ENCODE data around the gene PIEZO1.

Gene PIEZO1

DNA sequence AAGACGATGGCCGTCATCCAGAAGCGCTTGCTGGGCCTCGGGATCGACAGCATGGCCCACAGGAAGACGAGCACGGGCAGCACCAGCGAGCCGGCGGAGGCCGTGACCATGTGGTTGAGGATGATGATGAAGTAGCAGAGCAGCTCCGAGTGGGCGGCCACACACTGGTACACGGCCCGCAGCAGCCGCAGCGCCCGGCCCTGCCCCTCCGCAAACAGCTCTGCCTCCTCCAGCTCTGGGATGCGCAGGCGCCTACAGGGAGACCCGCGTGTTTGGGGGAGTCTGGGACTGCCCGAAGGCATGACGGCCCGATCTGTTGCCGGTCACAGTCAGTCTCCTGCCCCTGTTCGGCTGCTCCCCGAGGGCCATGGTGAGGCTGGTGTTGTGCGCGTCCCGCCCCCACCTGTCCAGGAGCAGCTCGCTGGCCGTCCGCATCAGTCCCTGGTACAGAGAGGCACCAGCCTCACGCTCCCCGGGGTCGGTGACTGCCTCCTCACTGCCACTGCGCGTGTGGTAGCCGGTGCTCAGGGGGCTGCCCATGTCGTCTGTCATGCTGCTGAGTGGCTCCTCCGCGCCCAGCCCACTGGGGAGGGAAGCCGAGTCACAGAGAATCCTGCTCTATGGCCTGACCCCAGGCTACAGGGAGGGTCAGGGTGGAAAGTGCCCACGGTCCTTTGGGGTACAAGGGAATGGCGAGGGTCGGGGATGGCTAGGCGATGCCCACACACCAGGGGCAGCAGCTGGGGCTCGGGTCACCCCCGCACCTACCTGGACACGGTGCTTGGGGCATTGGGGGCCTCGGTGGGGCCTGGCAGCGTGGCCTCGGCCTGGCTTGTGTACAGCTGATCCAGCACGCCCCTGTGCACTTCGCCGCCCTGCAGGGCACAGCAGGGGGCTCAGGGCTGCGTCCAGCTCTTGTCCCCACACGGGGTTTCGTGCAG lies 62.9 kb downstream of the PIEZO1 start:
- H3K36me3 ChIP-seq (ENCODE audit: control insufficient read depth in 2 of 2, insufficient read depth in 2 of 2, low read length in 2 of 2): peaks cover 56 to 62% of the 10 kb centered on the region in 2 donors
- H3K27ac ChIP-seq (ENCODE audit: low read length): no peak overlapping the region
- H3K27me3 ChIP-seq (ENCODE audit: control insufficient read depth in 1 of 2, insufficient read depth in 2 of 2, low read length in 2 of 2): no peaks in the 10 kb centered on the region
- H3K9ac ChIP-seq (ENCODE audit: low read length in 2 of 2): no peak overlapping the region
- H3K4me1 ChIP-seq (ENCODE audit: control insufficient read depth, insufficient read depth, low read length): peaks cover 9% of the 10 kb centered on the region
- H3K9me3 ChIP-seq (ENCODE audit: control insufficient read depth in 2 of 2, low read length in 2 of 2): no peaks in the 10 kb centered on the region
- no peak overlapping the region for H3K4me3 ChIP-seq (ENCODE audit: low read length in 2 of 2)

DNA sequence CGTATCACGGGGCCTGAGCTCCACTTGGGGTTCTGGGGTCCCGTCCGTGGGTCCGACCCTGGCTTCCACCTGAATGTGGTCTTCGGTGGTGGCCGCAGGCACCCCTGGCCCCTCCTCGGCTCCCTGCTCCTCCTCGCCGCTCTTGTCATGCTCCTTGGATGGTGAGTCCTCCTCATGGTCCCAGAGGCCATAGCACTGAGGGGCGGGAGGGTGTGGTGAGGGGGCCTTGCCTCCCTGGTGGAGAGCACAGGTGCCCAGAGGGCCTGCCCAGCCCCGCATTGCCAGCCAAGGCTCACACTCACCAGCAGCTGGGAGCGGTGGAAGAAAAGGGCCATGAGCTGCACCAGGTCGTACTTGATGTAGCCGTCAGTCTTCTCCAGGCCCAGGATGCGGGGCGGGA lies 63.8 kb downstream of the PIEZO1 start:
- no peaks in the 10 kb centered on the region for H3K9me3 ChIP-seq (ENCODE audit: control insufficient read depth in 2 of 2, low read length in 2 of 2)
- H3K4me3 ChIP-seq (ENCODE audit: low read length in 2 of 2): no peak overlapping the region
- H3K36me3 ChIP-seq (ENCODE audit: control insufficient read depth in 2 of 2, insufficient read depth in 2 of 2, low read length in 2 of 2): peaks cover 62 to 64% of the 10 kb centered on the region in 2 donors
- no peak overlapping the region for H3K27ac ChIP-seq (ENCODE audit: low read length)
- no peak overlapping the region for H3K9ac ChIP-seq (ENCODE audit: low read length in 2 of 2)
- H3K4me1 ChIP-seq (ENCODE audit: control insufficient read depth, insufficient read depth, low read length): peaks cover 9% of the 10 kb centered on the region
- no peaks in the 10 kb centered on the region for H3K27me3 ChIP-seq (ENCODE audit: control insufficient read depth in 1 of 2, insufficient read depth in 2 of 2, low read length in 2 of 2)

DNA sequence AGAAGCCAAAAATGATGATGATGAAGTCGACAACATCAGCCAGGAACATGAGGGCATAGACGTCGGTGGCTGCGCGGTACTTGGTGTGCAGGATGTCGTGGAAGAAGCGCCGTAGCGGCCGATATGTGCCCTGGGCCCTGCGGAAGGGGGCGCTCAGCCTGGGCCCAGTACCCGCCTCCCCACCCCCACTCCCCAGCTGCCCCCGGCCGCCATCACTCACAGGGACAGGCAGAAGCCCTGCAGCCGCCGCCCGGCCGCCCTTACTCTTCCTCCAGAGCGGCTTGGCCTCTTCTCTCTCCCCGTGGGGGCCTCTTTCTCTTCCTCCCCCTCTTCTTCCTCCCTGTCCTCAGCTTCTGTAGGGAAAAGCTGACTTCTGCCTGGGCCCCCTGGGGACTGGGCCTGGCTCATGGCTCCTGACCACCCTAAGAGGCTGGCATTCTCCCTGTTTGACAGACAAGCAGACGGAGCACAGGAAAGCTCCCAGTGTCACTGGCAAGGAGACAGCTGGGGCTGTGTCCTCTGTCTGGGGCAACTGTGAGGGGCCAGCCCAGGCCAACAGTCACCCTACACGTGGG lies 64.5 kb downstream of the PIEZO1 start:
- Histone ChIP-seq H3K4me3 (ENCODE audit: low read length in 2 of 2) (no peak overlapping the region), H3K27ac (ENCODE audit: low read length) (no peak overlapping the region), H3K27me3 (ENCODE audit: control insufficient read depth in 1 of 2, insufficient read depth in 2 of 2, low read length in 2 of 2) (no peaks in the 10 kb centered on the region), H3K36me3 (ENCODE audit: control insufficient read depth in 2 of 2, insufficient read depth in 2 of 2, low read length in 2 of 2) (peaks cover 62 to 66% of the 10 kb centered on the region in 2 donors), H3K9ac (ENCODE audit: low read length in 2 of 2) (no peak overlapping the region), H3K4me1 (ENCODE audit: control insufficient read depth, insufficient read depth, low read length) (peaks cover 9% of the 10 kb centered on the region), H3K9me3 (ENCODE audit: control insufficient read depth in 2 of 2, low read length in 2 of 2) (no peaks in the 10 kb centered on the region)

DNA sequence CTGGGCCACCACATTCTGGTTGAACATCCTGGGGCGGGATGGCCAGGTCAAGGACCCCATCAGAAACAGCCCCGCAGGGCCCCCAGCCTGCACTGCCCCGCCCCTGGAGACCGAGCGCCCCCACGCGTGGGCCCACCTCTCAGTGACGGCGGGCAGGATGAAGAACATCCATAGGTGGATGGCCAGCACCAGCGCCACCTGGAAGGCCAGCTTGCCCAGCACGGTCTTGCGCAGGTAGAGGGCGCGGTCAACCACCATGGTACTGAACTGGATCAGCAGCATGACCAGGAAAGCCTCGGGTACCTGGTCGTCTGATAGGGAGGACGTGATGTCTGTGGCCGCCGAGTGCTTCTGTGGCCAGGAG lies 65.1 kb downstream of the PIEZO1 start:
- peaks cover 63 to 65% of the 10 kb centered on the region in 2 donors for H3K36me3 ChIP-seq (ENCODE audit: control insufficient read depth in 2 of 2, insufficient read depth in 2 of 2, low read length in 2 of 2)
- peak overlapping the region; percentile 55 for H3K27ac ChIP-seq (ENCODE audit: low read length)
- H3K9ac ChIP-seq (ENCODE audit: low read length in 2 of 2): no peak overlapping the region
- H3K4me3 ChIP-seq (ENCODE audit: low read length in 2 of 2): no peak overlapping the region
- H3K4me1 ChIP-seq (ENCODE audit: control insufficient read depth, insufficient read depth, low read length): peaks cover 9% of the 10 kb centered on the region
- no peaks in the 10 kb centered on the region for H3K9me3 ChIP-seq (ENCODE audit: control insufficient read depth in 2 of 2, low read length in 2 of 2)
- no peaks in the 10 kb centered on the region for H3K27me3 ChIP-seq (ENCODE audit: control insufficient read depth in 1 of 2, insufficient read depth in 2 of 2, low read length in 2 of 2)

DNA sequence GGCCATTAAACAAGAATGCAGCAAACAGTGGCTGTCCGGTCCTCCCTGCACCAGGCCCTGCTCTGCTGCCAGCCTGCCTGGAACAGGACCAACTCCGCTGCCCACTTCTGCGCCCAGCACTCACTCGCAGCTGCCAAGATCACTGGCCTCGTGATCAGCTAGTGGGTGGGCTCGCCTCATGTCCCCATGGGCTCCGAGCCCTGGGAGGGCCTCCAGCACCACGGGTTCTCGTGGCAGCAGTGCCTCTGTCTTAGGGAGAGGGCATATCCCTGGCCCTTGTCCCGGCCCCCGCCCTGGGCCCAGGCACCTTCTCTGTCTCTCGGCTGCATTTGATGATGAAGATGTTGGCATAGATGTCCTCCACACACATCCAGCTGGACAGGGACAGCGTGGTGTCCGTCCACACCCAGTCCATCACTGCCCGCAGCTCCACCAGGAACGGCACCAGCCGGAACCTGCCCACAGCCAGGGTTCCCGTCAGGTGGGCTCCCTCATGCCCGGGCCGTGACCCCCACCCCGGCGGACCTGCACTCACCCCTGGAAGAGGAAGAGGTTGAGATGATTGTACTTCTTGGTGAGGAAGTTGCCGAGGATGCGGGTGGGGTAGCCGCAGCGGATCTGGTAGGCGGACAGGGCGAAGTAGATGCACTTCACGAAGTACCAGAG lies 65.6 kb downstream of the PIEZO1 start:
- H3K27me3 ChIP-seq (ENCODE audit: control insufficient read depth in 1 of 2, insufficient read depth in 2 of 2, low read length in 2 of 2): no peaks in the 10 kb centered on the region
- H3K9me3 ChIP-seq (ENCODE audit: control insufficient read depth in 2 of 2, low read length in 2 of 2): no peaks in the 10 kb centered on the region
- peaks cover 63% of the 10 kb centered on the region in 2 donors for H3K36me3 ChIP-seq (ENCODE audit: control insufficient read depth in 2 of 2, insufficient read depth in 2 of 2, low read length in 2 of 2)
- H3K4me3 ChIP-seq (ENCODE audit: low read length in 2 of 2): no peak overlapping the region
- no peak overlapping the region for H3K9ac ChIP-seq (ENCODE audit: low read length in 2 of 2)
- H3K4me1 ChIP-seq (ENCODE audit: control insufficient read depth, insufficient read depth, low read length): peaks cover 9% of the 10 kb centered on the region
- H3K27ac ChIP-seq (ENCODE audit: low read length): peak overlapping the region; percentile 55

DNA sequence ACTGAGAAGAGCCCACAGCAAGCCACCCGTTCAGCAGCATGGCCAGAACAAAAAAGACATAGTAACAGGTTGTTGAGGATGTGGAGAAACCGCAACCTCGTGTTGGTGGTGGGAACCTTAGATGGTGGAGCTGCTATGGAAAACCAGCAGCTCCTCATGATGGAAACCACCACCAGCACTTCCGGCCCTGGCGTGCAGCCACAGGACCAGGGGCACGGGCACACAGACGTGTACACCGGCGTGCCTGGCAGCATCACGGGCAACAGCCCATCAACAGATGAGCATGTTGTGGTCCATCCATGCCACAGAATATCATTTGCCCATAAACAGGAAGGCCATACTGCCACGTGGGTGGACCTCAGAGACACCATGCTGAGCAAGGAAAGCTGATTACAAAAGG lies 66.8 kb downstream of the PIEZO1 start:
- peak overlapping the region; percentile 55 for H3K27ac ChIP-seq (ENCODE audit: low read length)

DNA sequence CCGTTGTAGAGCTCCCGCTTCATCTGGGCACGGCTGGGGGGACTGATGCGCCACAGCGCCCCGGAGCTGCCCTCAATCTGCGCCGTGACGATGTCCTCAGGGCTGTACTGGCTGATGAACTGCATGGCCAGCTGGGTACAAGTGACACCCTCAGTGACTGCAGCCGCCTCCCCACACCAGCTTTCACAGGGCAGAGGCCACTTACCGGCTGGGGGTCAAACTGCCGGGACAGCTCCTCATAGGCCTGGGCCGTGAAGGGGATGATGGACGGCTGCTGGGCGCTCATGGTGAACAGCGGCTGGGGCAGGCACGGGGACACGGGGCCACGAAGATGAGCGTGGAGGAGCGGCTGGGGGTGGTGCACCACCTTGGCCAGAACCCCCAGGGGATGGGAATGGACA lies 68.4 kb downstream of the PIEZO1 start:
- H3K27ac ChIP-seq (ENCODE audit: low read length): no peak overlapping the region
- H3K9me3 ChIP-seq (ENCODE audit: control insufficient read depth in 2 of 2, low read length in 2 of 2): no peaks in the 10 kb centered on the region
- H3K4me3 ChIP-seq (ENCODE audit: low read length in 2 of 2): no peak overlapping the region
- peaks cover 9% of the 10 kb centered on the region for H3K4me1 ChIP-seq (ENCODE audit: control insufficient read depth, insufficient read depth, low read length)
- H3K36me3 ChIP-seq (ENCODE audit: control insufficient read depth in 2 of 2, insufficient read depth in 2 of 2, low read length in 2 of 2): peaks cover 51 to 57% of the 10 kb centered on the region in 2 donors
- H3K9ac ChIP-seq (ENCODE audit: low read length in 2 of 2): no peak overlapping the region
- H3K27me3 ChIP-seq (ENCODE audit: control insufficient read depth in 1 of 2, insufficient read depth in 2 of 2, low read length in 2 of 2): no peaks in the 10 kb centered on the region

More for the DNA sequence above, 66.8 kb downstream of the PIEZO1 start:
- no peaks in the 10 kb centered on the region for H3K9me3 ChIP-seq (ENCODE audit: control insufficient read depth in 2 of 2, low read length in 2 of 2)
- no peaks in the 10 kb centered on the region for H3K27me3 ChIP-seq (ENCODE audit: control insufficient read depth in 1 of 2, insufficient read depth in 2 of 2, low read length in 2 of 2)
- H3K9ac ChIP-seq (ENCODE audit: low read length in 2 of 2): no peak overlapping the region
- peaks cover 63 to 66% of the 10 kb centered on the region in 2 donors for H3K36me3 ChIP-seq (ENCODE audit: control insufficient read depth in 2 of 2, insufficient read depth in 2 of 2, low read length in 2 of 2)
- H3K4me1 ChIP-seq (ENCODE audit: control insufficient read depth, insufficient read depth, low read length): peaks cover 9% of the 10 kb centered on the region
- H3K4me3 ChIP-seq (ENCODE audit: low read length in 2 of 2): no peak overlapping the region

DNA sequence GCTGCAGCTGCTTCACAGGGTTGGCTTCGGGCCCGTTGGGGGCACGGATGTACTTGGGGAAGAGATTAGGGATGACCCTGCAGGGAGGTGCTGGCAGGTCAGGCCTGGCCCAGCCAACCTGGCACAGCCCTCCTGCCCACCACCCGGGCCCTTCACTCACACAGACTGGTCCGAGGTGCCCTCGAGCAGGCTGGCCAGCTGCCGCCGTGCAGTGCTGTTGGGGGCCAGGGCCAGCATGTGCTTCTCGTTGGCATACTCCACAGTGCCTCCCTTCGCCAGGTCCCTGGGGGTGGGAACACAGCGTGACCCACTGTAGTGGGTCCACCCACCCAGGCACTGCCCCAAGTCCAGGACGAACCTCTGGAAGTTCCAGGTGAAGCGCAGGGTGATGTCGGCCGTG lies 68.8 kb downstream of the PIEZO1 start:
- Histone ChIP-seq H3K4me3 (ENCODE audit: low read length in 2 of 2) (no peak overlapping the region), H3K9me3 (ENCODE audit: control insufficient read depth in 2 of 2, low read length in 2 of 2) (no peaks in the 10 kb centered on the region), H3K27me3 (ENCODE audit: control insufficient read depth in 1 of 2, insufficient read depth in 2 of 2, low read length in 2 of 2) (no peaks in the 10 kb centered on the region), H3K36me3 (ENCODE audit: control insufficient read depth in 2 of 2, insufficient read depth in 2 of 2, low read length in 2 of 2) (peaks cover 47 to 53% of the 10 kb centered on the region in 2 donors), H3K4me1 (ENCODE audit: control insufficient read depth, insufficient read depth, low read length) (peaks cover 9% of the 10 kb centered on the region), H3K27ac (ENCODE audit: low read length) (no peak overlapping the region), H3K9ac (ENCODE audit: low read length in 2 of 2) (no peak overlapping the region)

DNA sequence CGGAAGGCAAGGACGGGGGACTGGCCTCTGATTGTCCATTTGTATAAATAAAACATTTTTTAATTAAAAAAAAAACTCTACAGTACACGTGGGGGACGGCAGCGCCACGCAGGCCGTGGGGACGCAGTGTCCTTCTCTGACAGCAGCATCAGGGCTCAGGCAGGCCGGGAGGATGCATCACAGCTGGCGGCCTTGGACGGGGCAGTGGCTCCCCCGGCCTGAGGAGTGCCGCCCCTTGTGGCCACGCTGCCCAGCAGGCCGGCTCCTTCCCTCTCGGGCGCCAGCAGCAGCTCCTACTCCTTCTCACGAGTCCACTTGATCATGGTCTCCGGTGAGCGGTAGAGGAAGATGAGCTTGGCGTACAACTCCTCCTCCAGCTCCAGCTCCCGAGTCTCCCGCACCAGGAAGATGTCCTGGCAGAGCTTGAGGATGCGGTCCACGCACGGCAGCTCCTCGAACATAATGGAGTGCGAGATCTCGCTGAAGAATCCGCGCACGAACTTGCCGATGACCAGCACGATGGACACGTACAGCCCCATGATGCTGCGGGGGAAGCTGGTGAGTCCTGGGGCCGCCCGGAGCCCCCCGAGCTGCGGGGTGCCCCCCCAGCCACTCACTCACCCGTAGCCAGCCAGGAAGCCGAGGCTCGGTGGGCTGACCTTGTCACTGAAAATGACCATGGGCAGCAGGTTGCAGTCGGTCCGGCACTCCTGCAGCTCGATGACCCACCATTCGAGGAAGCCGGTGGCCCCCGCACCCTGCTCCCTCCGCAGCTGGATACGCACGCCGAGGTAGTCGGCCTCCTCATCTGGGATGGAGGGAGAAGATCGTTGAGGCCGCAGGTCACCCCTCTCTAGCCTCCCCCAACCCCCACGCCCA lies 69.5 kb downstream of the PIEZO1 start:
- Histone ChIP-seq H3K9me3 (ENCODE audit: control insufficient read depth in 2 of 2, low read length in 2 of 2) (no peaks in the 10 kb centered on the region), H3K27ac (ENCODE audit: low read length) (no peak overlapping the region), H3K4me3 (ENCODE audit: low read length in 2 of 2) (no peak overlapping the region), H3K4me1 (ENCODE audit: control insufficient read depth, insufficient read depth, low read length) (peaks cover 9% of the 10 kb centered on the region), H3K36me3 (ENCODE audit: control insufficient read depth in 2 of 2, insufficient read depth in 2 of 2, low read length in 2 of 2) (peaks cover 41 to 48% of the 10 kb centered on the region in 2 donors), H3K9ac (ENCODE audit: low read length in 2 of 2) (no peak overlapping the region), H3K27me3 (ENCODE audit: control insufficient read depth in 1 of 2, insufficient read depth in 2 of 2, low read length in 2 of 2) (no peaks in the 10 kb centered on the region)

All from stomach smooth muscle (tissue), 2 donors.